DMS79 treated with DMSO at 0.1 percent for 48 hours (cell line): ENCODE results near the gene HDDC3.
A peak's percentile ranks its signal among the peaks of the same experiment; 100 is the strongest.

ENCODE experiments used
- DNase-seq: peaks from one replicate; lab custom pipeline; 2025; lab: John Stamatoyannopoulos, UW

HDDC3 gene

GRCh38 chr15:90953947-90954711 is 21.8 kb upstream of the HDDC3 start:
- no peak for DNase-seq

DNA sequence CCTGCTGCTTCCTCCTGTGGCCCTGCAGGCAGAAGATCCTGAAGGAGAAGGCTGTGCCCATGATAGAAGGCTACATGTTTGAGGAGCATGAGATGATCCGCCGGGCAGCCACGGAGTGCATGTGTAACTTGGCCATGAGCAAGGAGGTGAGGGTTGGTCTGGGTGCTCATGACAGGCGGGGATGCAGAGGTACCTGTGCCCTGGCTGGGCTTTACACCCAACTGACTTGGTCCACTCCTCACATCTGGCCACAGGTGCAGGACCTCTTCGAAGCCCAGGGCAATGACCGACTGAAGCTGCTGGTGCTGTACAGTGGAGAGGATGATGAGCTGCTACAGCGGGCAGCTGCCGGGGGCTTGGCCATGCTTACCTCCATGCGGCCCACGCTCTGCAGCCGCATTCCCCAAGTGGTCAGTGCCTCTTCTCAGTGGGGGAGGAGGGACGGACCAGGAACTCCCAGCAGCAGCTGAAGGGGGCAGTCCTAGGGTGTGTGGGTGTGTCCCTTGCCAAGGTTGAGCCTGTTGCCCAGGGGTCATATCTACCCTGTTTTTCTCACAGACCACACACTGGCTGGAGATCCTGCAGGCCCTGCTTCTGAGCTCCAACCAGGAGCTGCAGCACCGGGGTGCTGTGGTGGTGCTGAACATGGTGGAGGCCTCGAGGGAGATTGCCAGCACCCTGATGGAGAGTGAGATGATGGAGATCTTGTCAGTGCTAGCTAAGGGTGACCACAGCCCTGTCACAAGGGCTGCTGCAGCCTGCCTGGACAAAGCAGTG is 20.7 kb upstream of the HDDC3 start:
- DNase-seq, result no peak

DNA sequence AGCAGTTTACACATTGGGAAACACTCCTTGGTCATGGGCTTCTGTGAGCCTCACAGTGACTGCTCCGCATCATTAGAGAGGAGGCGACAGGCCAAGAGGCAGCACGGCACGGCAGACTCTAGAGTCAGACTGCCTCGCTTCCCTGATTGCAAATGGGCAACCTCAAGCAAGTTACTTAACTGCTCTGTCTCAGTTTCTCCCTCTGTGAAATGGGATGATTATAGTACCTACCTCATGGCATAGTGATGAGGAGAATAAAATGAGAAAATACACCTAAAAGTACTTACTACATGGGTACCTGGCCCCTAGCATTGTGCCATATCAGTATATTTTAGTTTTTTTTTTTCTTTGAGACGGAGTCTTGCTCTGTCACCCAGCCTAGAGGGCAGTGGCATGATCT is 18.3 kb upstream of the HDDC3 start:
- no peak for DNase-seq

DNA sequence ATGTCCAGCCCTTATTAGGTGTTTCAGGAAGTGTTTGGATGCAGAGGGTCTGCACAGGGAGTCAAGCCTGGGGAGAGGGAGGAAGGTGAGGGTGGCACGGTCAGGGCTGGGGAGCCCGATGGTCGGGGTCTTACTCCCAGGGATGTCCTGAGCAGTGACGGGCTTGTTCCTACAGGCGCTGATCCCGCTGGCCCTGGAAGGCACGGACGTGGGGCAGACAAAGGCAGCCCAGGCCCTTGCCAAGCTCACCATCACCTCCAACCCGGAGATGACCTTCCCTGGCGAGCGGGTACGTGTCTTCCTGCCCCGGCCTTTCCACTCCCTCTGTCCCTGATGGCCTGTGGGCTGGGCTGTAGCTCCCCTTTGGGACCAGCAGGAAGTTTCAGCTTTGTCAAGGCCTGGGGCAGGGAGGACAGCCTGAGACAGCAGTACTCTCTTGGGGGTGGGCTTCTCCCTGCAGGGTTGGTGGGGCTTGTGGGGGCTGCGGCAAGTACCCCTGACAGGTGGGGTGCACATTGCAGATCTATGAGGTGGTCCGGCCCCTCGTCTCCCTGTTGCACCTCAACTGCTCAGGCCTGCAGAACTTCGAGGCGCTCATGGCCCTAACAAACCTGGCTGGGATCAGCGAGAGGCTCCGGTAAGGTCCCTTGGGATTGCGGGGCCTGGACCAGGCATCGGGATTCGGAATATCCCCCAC is 17.8 kb upstream of the HDDC3 start:
- no peak for DNase-seq

GRCh38 chr15:90948506-90948905 is 16.2 kb upstream of the HDDC3 start:
- no peak for DNase-seq

GRCh38 chr15:90947577-90948357 is 15.4 kb upstream of the HDDC3 start:
- no peak for DNase-seq

GRCh38 chr15:90946941-90947576 is 14.7 kb upstream of the HDDC3 start:
- DNase-seq, result no peak

GRCh38 chr15:90946538-90946937 is 14.2 kb upstream of the HDDC3 start:
- DNase-seq, result no peak

DNA sequence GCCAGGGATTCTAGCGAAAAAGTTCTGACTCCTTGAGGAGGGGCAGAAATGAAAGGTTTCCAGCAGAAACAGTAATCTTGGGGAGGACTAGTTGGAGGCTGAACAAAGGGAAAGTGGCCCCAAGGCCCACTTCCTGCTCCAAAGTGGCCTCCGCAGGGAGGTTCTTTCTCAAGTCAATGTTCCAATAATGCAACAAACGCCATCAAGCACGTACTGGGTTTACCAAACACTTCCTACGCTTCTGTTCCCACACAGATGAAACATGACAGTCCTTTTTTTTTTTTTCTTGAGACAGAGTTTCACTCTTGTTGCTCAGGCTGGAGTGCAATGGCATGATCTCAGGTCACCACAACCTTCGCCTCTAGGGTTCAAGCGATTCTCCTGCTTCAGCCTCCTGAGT is 12.7 kb upstream of the HDDC3 start:
- DNase-seq, result no peak

- no peak for DNase-seq
Measured at GRCh38 chr15:90942354-90943120, 10.2 kb upstream of the HDDC3 start.

DNA sequence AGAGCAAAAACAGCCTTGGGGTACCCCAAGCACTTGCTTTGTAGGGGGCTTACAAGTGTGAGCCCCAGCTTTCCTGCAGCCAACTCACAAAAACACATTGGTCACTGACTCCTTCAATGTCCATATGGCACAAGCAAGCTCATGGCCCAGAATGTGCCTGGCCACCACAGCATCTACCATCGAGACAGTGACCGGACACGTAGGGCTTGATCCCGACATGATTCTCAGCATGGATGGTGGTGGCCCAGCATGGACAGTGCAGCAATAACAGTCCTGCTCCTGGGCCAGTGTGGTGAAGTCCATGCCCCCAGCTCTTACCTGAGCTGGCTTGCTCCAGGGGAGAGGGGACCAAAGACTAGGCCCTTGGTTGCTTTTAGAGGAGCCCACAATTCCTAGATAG is 8.7 kb upstream of the HDDC3 start:
- no peak for DNase-seq

DNA sequence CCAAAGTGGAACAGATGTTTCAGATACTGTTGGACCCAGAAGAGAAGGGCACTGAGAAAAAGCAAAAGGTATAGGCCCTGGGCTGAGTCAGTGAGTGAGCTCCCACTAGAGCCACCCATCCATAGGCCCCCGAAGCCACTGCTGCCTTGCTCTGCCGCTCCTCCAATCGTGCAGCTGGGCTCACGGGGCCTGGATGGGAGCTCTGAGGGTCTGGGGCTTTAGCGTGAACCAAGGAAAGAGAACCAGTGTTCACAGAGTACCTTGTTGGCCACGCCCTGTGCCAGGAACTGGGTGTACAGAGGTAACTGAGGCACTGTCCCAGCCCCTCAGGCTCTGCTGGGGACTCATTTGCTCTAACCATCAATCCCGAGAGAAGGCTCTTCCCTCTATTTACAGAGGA is 7.4 kb upstream of the HDDC3 start:
- no peak for DNase-seq

DNA sequence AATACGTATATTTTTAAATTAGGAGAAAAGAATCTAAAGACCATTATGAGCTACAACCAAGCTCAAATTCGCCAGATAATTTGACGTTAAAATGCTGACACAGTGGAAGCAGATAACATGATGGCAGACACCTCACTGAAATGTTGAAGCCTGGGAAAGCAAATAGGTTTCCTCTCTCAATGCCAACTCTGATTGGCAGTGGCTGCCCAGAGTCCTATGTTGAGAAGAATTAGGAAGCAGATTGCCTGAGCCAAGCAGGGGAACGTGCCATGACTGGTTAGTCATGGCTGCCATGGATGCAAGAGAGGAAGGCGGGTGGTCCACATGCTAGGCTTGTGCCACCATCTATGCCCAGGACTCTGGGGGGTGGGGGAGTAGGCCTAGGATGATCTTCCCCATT is 5.9 kb upstream of the HDDC3 start:
- no peak for DNase-seq

- DNase-seq, result no peak
Measured at GRCh38 chr15:90936823-90937222, 4.5 kb upstream of the HDDC3 start.

DNA sequence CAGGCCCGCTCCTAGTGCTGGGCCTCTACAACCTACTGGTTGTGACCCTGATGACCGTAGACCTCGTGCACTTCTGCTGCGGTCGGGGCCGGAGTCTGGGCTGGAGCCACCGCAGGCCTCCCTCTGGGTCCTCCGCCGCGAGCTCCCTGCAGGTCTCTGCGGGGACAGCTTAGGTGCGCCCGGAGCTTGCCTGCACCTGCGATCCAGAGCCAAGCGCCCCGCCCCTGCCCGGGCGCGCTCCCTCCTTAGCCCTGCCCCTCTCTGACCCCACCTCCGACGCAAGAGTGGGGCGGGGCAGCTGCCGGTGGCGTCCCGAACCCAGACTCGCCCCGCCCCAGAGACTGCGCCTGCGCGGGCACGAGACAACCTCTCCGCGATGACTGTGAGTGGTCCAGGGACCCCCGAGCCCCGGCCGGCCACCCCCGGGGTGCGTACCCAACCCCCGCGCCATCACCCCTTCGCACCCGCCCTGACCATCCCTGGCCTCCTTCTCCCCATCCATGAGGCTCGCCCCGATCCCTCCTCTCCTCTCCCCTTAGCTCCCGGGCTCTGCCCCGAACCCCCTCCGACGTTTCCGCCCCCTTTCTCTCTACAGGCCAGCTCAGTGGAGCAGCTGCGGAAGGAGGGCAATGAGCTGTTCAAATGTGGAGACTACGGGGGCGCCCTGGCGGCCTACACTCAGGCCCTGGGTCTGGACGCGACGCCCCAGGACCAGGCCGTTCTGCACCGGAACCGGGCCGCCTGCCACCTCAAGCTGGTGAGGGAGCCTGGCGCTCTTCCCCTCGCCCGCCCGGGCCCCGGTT is 2.8 kb upstream of the HDDC3 start, which contains the start of gene UNC45A:
Gene UNC45A, plus strand, starts transcription at position 337 of the 803 bp plus-strand sequence. Its CDS starts 40 bp downstream, at position 377.
- DNase-seq, result peak; percentile 56

DNA sequence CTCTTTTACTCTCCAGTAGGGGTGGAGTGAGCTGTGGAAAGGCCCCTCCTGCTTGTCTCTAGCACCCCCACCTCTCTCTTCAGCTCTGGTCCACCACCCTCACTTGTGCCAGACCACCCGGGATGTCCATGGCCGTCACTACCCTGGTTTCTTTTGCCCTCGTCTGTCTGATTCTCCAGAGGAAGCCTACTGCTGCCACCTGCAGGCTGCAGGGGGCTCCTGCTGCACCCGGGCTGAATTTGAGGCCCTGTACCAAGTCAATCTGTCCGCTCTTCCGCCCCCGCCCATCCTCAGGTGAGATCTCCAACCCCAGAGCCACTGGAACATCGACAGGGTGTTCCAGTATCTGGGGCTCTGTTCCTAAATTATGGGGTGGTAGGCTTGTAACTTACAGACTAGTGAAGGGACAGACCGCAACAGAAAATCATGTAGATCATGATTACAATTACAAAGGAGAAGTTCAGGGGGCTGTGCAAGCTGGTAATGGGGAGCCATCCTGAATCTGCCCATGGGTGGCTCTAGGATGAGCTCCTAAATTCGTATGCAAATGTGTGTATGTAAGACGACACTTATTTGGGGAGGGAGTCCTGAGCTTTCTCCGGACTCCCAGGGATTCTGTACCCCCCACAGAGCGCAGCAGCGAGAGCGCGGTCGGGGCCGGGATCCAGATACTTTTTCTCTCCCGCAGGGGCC is 2.1 kb upstream of the HDDC3 start:
- peak; percentile 67 for DNase-seq

- no peak for DNase-seq
Measured at GRCh38 chr15:90933301-90933700, 952 bp upstream of the HDDC3 start.

GRCh38 chr15:90932660-90932991 is 277 bp upstream of the HDDC3 start:
- no peak for DNase-seq

DNA sequence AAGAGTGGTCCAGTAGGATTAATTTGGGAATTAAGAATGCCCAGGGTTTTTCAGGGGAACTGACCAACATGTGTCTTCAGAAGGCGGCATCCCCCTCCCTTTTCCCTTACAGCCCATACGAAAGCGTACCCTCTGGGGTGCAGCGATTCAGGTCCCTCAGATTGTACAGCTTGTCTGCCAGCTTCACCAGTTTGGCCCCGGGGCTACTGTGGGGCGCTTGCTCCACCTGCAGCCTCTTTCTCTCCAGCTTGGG is 848 bp downstream of the HDDC3 start:
- DNase-seq, result no peak
